Measurements from ENCODE around the gene MYL4.

DNA sequence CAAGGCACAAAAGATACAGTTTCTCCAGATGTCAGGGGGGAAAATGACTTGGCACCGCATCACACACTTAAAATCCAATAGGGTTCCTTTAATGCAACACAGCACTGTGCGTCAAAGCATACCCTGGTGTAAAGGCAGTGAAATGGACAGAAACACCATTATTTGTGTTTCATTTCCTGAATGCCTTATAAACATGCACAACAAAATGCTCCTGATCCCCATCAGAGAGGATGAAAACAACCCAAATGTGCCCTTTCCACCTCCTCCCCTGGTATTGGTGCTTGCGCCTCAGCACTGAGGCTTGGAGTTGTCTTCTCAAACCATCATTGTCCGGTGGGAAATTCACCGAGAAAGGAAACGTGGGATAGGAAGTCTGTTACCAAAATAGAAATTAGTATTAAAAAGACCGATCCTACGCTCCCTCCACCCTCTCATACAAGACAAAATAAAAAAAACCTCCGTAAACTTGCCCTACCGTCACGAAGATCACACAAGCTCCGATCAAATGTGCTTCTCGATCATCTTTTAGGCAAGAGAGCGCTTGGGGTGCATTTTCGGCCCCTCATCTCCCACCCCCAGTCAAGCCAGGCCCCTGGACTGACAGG, 20.8 kb upstream of the MYL4 start:
- TF ChIP-seq TARDBP (IDR thresholded peaks at IDR 0.05) (no peak), SUZ12 (IDR thresholded peaks at IDR 0.05) (no peak), HDGF (IDR thresholded peaks at IDR 0.05; ENCODE audit: borderline replicate concordance) (no peak), ARNT (IDR thresholded peaks at IDR 0.05) (no peak), BHLHE40 (IDR thresholded peaks at IDR 0.05; ENCODE audit: borderline replicate concordance) (no peak)

All from HEK293T (cell line).